HG03066 (cell line): ENCODE data around the gene ATL2.
"Not testable (repeated sequence)": the region's sequence is repeated elsewhere in the genome, so short reads cannot be mapped to it uniquely, and the experiment has no call there.

Experiments
- ATAC-seq: cut with Tn5 transposase; IDR thresholded peaks from one replicate; pipeline ENCODE4 v1.9.1; 2021; ENCODE audit warnings: low read depth; ENCODE audit not compliant: unreplicated experiment

ATL2 gene

DNA sequence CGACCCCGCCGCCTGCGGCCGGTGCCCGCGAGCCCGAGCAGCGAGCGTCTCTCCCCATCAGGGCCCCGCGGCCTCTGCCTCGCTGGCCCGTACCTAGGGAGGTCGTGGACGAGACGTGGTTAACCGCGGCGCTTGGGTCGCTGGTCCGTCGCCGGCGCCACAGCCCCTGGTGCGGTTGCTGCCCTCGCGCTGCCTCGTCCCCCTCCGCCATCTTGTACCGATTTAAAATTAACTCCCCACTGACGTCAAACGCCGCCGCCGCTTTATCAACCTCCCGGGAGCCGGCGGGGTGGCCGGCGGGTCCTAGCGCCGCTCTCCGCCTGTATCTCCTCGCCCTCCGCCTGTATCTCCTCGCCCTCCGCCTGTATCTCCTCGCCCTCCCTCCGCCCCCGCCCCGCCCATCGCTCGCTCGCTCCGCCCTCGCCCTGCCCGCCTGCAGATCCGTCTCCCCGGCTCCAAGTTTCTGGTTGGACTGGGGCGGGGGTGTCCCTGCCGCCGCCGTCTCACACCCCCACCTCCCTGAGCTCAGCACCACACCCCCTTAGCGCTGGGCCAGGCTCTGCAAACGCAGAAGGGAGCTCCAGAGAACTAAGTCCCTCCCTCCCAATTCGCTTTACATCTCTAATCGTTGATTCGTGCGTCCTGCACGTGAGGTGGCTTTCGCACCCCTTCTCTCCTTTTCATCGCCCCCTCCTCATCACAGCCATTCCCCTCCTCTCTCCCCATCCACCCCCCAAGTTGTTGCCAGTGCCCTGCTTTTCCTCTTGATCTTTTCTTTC lies at the start of gene ATL2:
ATL2 (minus strand) TSS at position 224 of the 779 bp plus-strand sequence; CDS start at position 211, 13 bp downstream.
- peak; percentile 85 for ATAC-seq

DNA sequence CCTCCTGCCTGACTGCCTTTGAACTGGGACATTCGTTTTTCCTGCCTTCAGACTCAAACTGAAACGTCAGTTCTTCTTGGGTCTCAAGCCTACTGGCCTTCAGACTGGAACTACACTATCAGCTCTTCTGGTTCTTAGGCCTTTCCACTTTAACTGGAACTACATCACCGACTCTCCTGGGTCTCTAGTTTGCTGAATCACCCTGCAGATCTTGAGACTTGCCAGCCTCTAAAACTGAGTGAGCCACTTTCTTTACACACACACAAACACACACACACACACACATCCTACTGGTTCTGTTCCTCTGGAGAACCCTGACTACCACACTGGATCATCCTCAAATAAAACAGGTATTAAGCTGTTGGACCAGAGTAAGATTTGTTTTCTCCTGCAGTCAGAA lies 46.7 kb upstream of the ATL2 start:
- no peak for ATAC-seq

DNA sequence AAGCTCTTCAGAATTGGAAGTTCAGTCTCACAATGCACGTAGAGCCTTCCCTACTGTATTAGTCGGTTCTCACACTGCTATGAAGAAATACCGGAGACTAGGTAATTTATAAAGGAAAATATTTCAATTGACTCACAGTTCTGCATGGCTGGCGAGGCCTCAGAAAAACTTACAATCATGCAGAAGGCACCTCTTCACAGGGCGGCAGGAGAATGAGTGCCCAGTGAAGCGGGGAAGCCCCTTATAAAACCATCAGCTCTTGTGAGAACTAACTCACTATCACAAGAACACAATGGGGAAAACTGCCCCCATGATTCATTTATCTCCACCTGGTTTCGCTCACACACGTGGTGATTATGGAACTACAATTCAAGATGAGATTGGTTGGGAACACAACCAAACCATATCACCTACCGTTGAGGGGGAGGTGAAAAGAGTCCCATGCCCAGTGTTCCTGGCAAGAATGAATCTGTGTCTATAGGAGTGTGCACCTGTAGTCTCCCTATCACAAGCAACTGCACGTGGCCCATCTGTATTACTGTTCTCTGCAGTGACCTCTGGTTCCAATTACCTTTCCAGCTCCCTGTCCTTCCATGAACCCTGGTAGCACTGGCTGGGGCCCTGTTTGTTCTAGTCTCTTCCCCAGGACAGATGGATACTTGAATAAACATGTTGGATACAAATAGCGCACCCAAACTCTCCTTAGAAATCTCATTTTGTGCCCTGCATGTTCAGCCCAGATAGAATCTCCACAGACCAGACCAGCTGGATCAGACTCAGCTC lies 44.4 kb upstream of the ATL2 start:
- no peak for ATAC-seq

DNA sequence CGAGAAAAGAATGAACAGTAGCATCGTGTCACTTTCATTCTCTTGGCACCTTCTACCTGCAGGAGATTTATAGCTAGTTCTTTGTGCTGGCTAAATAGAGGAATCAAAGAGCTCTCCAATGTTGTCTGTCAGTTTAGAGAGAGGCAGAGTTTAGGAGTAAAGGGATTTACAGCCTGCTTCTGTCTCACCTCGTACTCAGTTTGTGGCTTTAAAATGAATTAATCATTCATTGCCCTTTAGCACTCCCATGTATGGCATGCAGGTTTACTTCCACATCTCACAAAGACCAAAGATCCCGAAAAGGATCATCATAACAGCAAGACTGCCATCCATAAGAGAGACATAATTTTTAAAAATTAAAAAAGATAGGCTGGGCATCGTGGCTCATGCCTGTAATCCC lies 42.4 kb upstream of the ATL2 start:
- no peak for ATAC-seq

DNA sequence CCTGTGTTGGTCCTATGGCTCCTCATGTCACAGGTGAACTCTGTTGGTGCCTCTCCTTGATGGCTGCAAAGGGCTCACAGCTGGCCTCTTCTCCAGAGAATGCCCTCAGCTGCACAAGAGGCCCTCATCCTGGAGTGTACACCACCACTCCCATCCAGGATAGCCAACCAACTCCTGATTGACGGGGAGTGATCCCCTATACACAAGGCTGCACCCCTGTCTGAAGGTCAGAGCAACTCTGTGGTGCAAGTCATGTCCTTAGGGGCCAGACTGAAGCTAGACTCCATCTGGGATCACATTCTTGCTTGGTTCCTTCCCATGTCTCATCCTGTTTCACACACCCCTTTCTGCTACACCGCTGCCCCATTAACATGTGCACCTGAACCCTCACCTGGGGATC lies 41.7 kb upstream of the ATL2 start:
- ATAC-seq, result no peak

DNA sequence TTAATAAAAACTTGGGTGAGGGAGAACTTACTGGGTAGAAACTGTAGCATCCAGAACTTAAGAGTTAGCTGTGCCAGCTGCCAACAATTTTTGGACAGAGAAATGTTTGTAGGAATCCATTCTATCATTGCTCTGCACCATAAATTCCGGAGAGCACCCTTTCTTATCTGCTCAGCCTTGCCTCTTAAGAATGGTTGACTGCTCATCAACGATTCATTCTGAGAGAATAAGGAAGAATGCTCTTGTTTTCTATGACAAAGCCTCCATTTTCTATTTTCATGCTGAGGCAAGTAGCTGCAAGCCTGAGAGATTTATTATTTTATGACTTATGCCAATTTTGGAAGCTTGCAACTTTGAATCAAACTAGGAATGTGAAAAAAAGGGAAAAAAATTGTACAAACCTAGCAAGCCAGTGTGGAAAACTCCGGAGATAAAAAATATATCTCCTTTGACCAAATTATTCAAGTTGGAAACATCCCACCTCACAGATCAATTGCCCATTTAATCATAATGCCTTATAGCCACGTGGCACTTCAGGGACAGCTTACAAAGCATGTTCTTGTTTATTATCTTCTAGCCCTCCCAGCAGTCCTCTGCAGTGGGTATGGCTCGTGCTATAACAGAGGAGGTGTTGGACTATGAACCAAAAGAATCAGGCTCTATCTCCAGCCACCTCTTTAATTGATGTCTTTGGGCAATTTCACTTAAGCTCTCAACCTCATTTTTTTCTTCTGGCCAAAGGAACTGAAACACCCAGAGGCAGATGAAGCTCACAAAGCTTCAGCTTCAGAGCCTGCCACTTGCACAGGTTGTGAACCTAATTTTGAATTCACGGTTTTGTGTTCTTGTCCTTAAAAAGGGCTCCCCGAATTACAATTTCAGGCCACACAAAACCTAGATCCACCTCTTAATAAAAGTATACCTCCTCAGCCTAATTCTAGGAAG lies 40.9 kb upstream of the ATL2 start:
- no peak for ATAC-seq

DNA sequence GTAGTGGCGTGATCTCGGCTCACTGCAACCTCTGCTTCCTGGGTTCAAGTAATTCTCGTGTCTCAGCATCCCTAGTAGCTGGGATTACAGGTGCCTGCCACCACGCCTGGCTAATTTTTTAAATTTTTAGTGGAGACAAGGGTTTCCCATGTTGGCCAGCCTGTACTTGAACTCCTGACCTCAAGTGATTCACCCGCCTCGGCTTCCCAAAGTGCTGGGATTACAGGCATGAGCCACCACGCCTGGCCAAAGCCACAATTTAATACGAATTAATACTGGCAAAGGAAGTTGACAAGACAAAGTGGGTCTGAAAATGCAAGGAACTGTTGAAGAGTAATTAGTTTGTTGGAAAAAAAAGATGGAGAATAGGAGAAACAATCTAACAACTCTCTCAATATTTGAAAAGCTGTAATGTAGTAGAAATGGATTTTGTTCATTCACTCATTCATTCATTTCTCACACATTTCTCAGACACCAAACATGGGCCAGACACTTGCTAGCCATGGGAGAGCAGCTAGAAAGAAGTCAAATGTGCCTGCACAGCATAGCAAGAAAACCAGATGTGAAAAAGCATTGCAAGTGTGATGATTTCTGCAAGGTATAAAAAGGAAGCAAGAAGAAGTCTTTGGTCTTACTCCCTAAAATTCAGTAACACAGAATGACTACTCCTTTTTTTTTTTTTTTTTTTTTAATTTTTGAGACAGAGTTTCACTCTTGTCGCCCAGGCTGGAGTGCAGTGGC lies 39.4 kb upstream of the ATL2 start:
- no peak for ATAC-seq

DNA sequence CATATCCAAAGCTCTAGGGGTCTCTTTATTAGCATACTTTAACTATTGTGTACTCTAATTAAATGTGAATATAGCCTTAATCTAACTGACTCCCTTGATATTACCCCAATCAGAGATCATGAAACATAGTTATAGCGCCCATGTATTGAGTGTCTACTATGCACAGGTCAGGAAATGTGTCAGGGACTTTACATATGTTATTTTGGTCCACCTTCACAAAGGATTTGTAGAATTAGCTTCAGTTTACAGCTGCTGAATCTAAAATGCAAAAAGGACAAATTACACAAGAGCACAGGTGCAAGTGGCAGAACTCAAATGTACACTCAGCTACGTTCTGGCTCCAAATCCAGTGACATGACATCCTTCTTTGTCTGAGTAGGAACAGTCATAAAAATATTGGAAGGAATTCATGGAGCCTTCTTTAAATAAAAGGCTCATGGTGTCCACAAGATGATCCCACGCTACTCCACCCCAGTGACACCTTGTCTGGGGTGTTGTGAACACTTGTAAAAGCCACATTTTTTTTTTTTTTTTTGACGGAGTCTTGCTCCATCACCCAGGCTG lies 38.7 kb upstream of the ATL2 start:
- no peak for ATAC-seq

DNA sequence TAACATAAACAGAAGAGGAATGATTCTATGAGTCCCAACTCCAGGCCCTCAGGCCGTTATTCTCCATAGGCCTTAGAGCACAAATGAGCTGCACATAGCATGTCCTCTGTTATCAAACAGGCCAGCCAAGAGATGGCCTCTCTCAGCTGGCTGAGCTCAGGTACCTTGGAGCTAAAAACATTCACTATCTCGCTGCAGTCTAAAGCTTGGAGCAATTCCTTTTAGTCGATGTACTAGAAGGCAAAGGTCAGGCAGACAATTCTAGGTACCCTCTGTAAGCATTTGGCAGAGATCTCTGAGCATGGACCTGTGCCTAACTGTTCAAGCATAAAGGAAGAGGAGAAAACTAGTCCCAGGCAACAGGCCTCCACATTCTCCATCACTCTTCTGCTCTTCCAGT lies 38.0 kb upstream of the ATL2 start:
- no peak for ATAC-seq

DNA sequence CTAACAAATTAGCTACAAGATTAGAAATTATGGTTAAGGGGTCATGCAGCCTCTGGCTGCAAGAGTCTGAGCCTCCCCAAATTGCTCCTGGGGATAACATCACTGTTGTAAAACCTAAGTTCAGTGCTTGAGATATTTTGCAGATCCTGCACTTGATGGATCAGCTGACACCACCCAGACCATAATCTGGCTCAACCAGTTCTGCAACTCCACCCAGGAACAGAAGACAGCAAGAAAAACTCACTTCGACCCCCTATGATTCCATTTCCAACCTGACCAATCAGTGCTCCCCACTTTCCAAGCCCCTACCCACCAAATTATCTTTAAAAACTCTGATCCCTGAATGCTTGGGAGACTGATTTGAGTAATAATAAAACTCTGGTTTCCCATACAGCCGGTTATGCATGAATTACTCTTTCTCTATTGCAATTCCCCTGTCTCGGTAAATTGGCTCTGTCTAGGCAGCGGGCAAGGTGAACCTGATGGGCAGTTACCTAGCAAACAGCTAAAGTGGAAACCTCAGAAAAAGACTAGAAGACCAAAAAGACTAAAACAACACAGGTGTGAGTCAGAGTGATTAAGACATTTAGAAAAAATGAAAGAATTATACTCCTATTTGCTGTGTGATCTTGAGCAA lies 35.3 kb upstream of the ATL2 start:
- ATAC-seq, result not testable (repeated sequence)

DNA sequence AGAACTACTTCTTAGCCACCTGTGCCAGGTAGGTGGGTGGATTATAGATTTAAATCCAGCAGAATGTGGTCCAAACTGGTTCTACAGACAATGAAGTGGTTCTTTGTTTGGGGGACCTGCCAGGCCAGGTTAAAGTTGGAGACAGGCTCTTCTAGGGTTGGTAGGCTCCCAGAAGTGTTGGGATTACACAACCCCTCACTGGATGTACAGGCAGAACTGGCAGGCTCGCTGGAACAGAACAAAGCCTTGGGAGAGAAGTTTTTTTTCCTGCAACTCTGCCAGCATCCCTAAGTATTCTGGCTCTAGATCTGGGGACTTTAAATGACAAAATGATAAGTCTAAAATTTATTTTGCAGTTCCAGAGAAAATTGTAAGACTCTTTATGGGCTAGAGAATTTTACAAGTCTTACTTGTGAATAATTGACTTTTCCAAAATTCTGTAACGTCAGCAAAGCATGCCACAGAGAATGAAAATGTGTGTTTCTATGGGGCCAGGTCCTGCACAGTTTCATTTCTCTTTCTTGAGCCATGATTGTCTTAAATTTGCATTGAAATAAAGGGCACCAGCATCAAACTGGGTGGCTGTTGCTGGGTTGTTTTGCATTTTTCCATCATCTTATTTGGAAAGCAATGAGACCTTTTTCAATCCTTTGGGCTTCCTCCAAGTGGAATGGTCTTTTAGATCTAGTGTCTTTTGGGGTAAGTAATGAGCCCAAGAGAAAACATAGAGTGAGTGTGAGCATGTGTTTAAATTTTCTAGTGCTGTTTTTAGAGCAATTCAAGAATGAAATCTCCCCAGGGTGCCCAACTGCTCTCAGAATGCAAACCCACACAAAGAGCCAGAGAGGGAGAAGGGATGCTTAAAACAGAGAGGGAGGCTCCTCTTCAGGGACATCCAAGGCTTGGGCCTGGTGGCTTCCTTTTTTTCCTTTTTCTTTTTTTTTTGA lies 32.4 kb upstream of the ATL2 start:
- peak; percentile 50 for ATAC-seq

DNA sequence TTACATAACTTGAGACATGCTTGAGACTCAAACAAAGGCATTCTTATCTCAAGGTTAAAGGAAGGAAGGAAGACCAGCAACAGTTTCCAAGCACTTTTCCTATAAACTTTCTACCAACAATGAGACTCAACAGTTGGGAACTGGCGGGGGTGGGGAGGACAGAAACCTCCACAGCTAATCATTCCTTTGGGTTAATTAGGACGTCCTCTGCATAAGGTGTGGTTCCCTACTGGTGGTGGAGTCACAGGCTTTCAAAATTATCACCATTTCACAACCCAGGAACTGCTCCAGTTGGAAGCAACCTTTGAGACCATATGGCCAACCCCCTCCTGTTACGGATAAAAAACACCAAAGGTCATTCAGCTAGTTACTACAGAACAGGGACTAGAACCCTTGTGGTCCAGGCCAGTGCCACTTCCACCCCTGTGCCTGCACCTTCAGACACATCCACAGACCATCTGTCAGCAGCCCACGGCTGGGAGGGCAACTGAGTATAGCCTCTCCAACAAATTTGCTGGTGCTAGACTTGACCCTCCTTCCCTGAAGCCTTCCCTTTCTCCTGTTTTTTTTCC lies 30.1 kb upstream of the ATL2 start:
- ATAC-seq, result no peak

DNA sequence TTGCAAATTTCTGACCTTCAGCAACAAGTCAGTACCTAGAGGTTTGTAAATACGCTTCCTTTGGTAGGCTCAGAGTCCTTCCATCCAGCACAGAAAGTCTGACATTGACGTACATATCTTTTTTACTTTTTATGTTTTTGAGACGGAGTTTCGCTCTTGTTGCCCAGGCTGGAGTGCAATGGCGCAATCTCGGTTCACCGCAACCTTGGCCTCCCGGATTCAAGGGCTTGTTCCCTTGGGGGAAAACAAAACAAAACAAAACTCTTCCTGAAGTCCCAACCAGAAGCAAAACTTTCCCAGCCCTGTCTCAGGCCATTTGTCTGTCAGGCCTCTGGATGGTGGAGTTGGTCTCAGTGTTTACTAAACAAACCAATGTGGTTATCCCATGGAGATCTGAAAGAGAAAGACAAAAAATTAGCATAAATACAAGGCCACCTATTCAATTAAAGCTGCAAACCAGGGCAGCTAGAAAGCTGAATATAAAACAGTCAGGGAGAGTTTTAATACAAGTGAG lies 29.6 kb upstream of the ATL2 start:
- ATAC-seq, result no peak

DNA sequence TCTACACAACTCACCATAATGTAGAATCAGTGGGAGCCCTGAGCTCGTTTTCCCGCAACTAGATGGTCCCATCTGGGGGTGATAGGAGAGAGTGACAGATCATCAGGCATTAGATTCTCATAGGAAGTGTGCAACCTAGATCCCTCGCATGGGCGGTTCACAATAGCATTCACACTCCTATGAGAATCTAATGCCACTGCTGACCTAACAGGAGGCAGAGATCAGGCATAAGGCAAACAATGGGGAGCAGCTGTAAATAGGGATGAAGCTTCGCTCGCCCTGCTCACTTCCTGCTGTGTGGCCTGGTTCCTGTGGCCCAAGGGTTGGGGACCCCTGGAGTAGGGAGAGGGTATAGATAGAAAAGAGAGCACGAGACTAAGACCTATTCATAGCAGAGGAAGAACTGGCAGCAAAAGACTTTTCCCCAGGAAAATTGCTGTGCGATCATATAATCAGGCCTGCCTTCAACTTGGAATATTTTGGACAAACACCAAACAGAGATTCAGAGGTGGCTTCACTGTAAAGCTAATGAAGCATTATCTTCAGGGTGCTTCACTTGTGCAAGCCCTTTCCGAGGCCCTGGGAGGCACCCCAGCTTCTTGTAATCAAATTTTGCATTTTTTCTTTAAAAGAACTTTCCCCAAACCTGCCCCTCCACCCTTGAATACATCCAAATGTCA lies 29.0 kb upstream of the ATL2 start:
- no peak for ATAC-seq

DNA sequence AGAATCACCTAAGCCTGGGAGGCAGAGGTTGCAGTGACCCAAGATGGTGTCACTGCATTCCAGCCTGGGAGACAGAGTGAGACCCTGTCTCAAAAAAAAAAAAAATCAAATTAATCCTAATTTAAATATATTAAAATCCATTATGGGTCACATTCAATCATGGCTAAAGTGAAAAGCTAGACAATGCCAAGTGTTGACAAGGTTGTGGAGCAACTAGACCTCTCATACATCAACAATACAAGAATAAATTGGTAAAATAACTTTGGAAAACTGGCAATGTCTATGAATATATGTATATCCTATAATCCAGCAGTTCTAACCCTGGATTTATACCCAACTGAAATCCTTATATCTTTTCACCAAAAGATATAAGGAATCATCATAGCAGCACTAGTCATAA lies 23.4 kb upstream of the ATL2 start:
- ATAC-seq, result no peak

DNA sequence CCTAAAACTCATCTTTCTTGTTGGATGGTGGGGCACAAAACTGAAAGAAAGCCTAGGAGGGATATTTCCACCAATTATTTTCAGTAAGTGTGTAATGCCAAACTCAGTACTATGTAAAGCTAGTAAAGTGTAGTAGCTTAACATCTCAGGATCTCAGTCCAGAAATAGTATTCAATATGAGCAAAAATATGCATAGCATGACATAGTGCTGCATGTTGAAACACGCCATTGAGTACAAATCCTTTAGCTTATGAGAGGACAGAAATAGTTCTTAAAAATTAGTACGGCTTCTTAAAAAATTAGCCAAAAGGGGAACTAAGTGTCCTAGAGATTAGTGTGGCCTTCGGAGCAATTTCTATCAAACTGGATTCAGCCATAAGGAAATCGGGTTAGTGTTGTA lies 21.7 kb upstream of the ATL2 start:
- no peak for ATAC-seq

DNA sequence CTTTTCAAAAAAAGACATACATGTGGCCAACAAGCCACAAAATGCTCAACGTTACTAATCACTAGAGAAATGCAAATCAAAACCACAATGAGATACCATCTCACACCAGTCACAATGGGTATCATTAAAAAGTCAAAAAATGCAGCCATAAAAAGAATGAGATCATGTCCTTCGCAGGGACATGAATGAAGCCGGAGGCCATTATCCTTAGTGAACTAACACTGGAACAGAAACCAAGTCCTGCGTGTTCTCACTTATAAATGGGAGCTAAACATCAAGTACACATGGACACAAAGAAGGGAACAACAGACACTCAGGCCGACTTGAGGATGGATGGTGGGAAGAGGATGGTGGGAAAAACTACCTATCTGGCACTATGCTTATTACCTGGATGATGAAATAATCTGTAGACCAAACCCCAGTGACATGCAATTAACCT lies 17.8 kb upstream of the ATL2 start:
- ATAC-seq, result no peak
